HAP-1 (cell line): ENCODE results near the gene ANKRD18B.
"Not testable (repeated sequence)": the region's sequence is repeated elsewhere in the genome, so short reads cannot be mapped to it uniquely, and the experiment has no call there.

Experiments used
- DNase-seq, 2 experiments: peaks; one replicate each; pipeline ENCODE4 v3.0.0-alpha.2; 2016 to 2020; ENCODE audit warnings: low spot score in 2 of 2
- H3K27me3 ChIP-seq: fragments of 250-450 bp; sonication (Bioruptor Pico); 2 replicates; pipeline ENCODE4 v1.5.1; 2020; ENCODE audit warnings: low read depth, mild to moderate bottlenecking, moderate library complexity
- H3K36me3 ChIP-seq: fragments of 250-450 bp; sonication (Bioruptor Pico); replicated peaks from 2 replicates; pipeline ENCODE4 v1.5.1; 2020; ENCODE audit warnings: mild to moderate bottlenecking
- H3K4me1 ChIP-seq: fragments of 250-450 bp; sonication (Bioruptor Pico); 2 replicates; pipeline ENCODE4 v1.5.1; 2020; ENCODE audit warnings: mild to moderate bottlenecking
- H3K4me3 ChIP-seq: fragments of 250-450 bp; sonication (Bioruptor Pico); 2 replicates; pipeline ENCODE4 v1.5.1; 2020; ENCODE audit warnings: mild to moderate bottlenecking, moderate library complexity
- H3K9me3 ChIP-seq: fragments of 250-450 bp; sonication (Bioruptor Pico); 2 replicates; pipeline ENCODE4 v1.5.1; 2020; ENCODE audit warnings: mild to moderate bottlenecking, moderate library complexity
- in situ Hi-C: fragments of 300-500 bp; cut with MboI; formaldehyde crosslinking; loops from 3 replicates; pipeline ENCODE4 v1.14.3; 2020; ENCODE audit warnings: low sequenced_read_pairs, inconsistent platforms, mixed read lengths

ANKRD18B gene

GRCh38 chr9:33523397-33524305 is at the start of gene ANKRD18B:
ANKRD18B (plus strand) TSS chr9:33524251; CDS start chr9:33524490, 239 bp downstream.
- in situ Hi-C loops, H3K27me3 ChIP-seq: not testable (repeated sequence)
- H3K4me3 ChIP-seq: peak within 1 kb of the TSS; percentile 52

GRCh38 chr9:33475357-33475756 is 48.7 kb upstream of the ANKRD18B start:
- Histone ChIP-seq H3K9me3 (no peaks in the 10 kb centered on the region), H3K27me3 (no peaks in the 10 kb centered on the region), H3K4me1 (peaks cover 15% of the 10 kb centered on the region), H3K4me3 (no peak overlapping the region), H3K36me3 (peaks cover 20% of the 10 kb centered on the region)
- in situ Hi-C loops: no loop called here
- no peak for DNase-seq

More at GRCh38 chr9:33523397-33524305, at the start of gene ANKRD18B:
- H3K9me3 ChIP-seq, H3K4me1 ChIP-seq, H3K36me3 ChIP-seq: not testable (repeated sequence)
- peak; percentile 23 to 80 for DNase-seq

GRCh38 chr9:33476503-33476902 is 47.5 kb upstream of the ANKRD18B start:
- no peaks in the 10 kb centered on the region for H3K9me3 ChIP-seq
- H3K4me3 ChIP-seq: no peak overlapping the region
- peaks cover 10% of the 10 kb centered on the region for H3K36me3 ChIP-seq
- in situ Hi-C loops: no loop called here
- no peak for DNase-seq
- no peaks in the 10 kb centered on the region for H3K27me3 ChIP-seq
- H3K4me1 ChIP-seq: peaks cover 11% of the 10 kb centered on the region

GRCh38 chr9:33480106-33480505 is 43.9 kb upstream of the ANKRD18B start:
- H3K27me3 ChIP-seq: no peaks in the 10 kb centered on the region
- no peaks in the 10 kb centered on the region for H3K36me3 ChIP-seq
- no peak overlapping the region for H3K4me3 ChIP-seq
- no peaks in the 10 kb centered on the region for H3K9me3 ChIP-seq
- in situ Hi-C loops: no loop called here
- H3K4me1 ChIP-seq: peaks cover 4% of the 10 kb centered on the region
- no peak for DNase-seq

GRCh38 chr9:33480976-33481375 is 43.1 kb upstream of the ANKRD18B start:
- Histone ChIP-seq H3K36me3 (no peaks in the 10 kb centered on the region), H3K27me3 (no peaks in the 10 kb centered on the region), H3K4me3 (no peak overlapping the region), H3K4me1 (peaks cover 11% of the 10 kb centered on the region), H3K9me3 (no peaks in the 10 kb centered on the region)
- in situ Hi-C loops: no loop called here
- no peak for DNase-seq

GRCh38 chr9:33485312-33485711 is 38.7 kb upstream of the ANKRD18B start:
- DNase-seq, H3K9me3 ChIP-seq, in situ Hi-C loops, H3K4me3 ChIP-seq, H3K36me3 ChIP-seq, H3K27me3 ChIP-seq: not testable (repeated sequence)
- peaks cover 11% of the 10 kb centered on the region for H3K4me1 ChIP-seq

- DNase-seq: no peak
- H3K4me3 ChIP-seq: no peak overlapping the region
- no peaks in the 10 kb centered on the region for H3K36me3 ChIP-seq
- in situ Hi-C loops: no loop called here
- H3K4me1 ChIP-seq: peaks cover 11% of the 10 kb centered on the region
- no peaks in the 10 kb centered on the region for H3K9me3 ChIP-seq
- no peaks in the 10 kb centered on the region for H3K27me3 ChIP-seq
Measured at GRCh38 chr9:33489066-33489465, 35.0 kb upstream of the ANKRD18B start.

GRCh38 chr9:33493819-33494218 is 30.2 kb upstream of the ANKRD18B start:
- in situ Hi-C loops, H3K4me3 ChIP-seq, H3K4me1 ChIP-seq, H3K9me3 ChIP-seq, H3K36me3 ChIP-seq, DNase-seq, H3K27me3 ChIP-seq: not testable (repeated sequence)

- Histone ChIP-seq H3K4me3 (no peak overlapping the region), H3K4me1 (no peaks in the 10 kb centered on the region), H3K9me3 (no peaks in the 10 kb centered on the region), H3K27me3 (no peaks in the 10 kb centered on the region), H3K36me3 (no peaks in the 10 kb centered on the region)
- in situ Hi-C loops: no loop called here
- peak in 1 of 2 experiments; percentile 50 for DNase-seq
Measured at GRCh38 chr9:33498387-33498786, 25.7 kb upstream of the ANKRD18B start.

GRCh38 chr9:33506626-33507370 is 17.3 kb upstream of the ANKRD18B start:
- H3K9me3 ChIP-seq: no peaks in the 10 kb centered on the region
- no peaks in the 10 kb centered on the region for H3K27me3 ChIP-seq
- no peaks in the 10 kb centered on the region for H3K36me3 ChIP-seq
- no peaks in the 10 kb centered on the region for H3K4me1 ChIP-seq
- in situ Hi-C loops: no loop called here
- no peak for DNase-seq
- H3K4me3 ChIP-seq: no peak overlapping the region

- no peaks in the 10 kb centered on the region for H3K36me3 ChIP-seq
- no peaks in the 10 kb centered on the region for H3K27me3 ChIP-seq
- DNase-seq: peak; percentile 68 to 76
- H3K9me3 ChIP-seq: no peaks in the 10 kb centered on the region
- peaks cover 7% of the 10 kb centered on the region for H3K4me1 ChIP-seq
- in situ Hi-C loops: no loop called here
- peak overlapping the region; percentile 29 for H3K4me3 ChIP-seq
Measured at GRCh38 chr9:33510262-33511183, 13.5 kb upstream of the ANKRD18B start.

GRCh38 chr9:33511184-33511517 is 12.9 kb upstream of the ANKRD18B start:
- Histone ChIP-seq H3K4me1 (peaks cover 12% of the 10 kb centered on the region), H3K4me3 (peak overlapping the region; percentile 29)
- DNase-seq, H3K27me3 ChIP-seq, in situ Hi-C loops, H3K36me3 ChIP-seq, H3K9me3 ChIP-seq: not testable (repeated sequence)

- H3K4me1 ChIP-seq: peaks cover 12% of the 10 kb centered on the region
- DNase-seq, H3K27me3 ChIP-seq, H3K4me3 ChIP-seq, H3K9me3 ChIP-seq, H3K36me3 ChIP-seq, in situ Hi-C loops: not testable (repeated sequence)
Measured at GRCh38 chr9:33512535-33512934, 11.5 kb upstream of the ANKRD18B start.
